BJ (cell line): ENCODE results near the gene RPTN. TPM values are rescaled to one million over a fixed set of nuclear protein-coding genes. Genes with fewer than 3 reads are reported as not detected.

Source experiments
- CTCF ChIA-PET: fragments of 350-600 bp; formaldehyde crosslinking; extraction: SDS; loops from one replicate; lab custom pipeline; 2021; ENCODE audit warnings: antibody characterized with exemption, inconsistent platforms; lab: Yijun Ruan, JAX
- POLR2A ChIA-PET: fragments of 300-600 bp; sonication (Branson Sonifier 250); formaldehyde crosslinking; extraction: SDS; loops from one replicate; lab custom pipeline; 2021; ENCODE audit warnings: antibody characterized with exemption; lab: Charles Lee
- DNase-seq: peaks from one replicate; pipeline ENCODE4 v3.0.0-alpha.2; 2011; ENCODE audit warnings: low read depth
- H3K27me3 ChIP-seq: 2 replicates; pipeline ENCODE4 v1.6.0; 2011; ENCODE audit warnings: low read length; ENCODE audit not compliant: control insufficient read depth, insufficient read depth
- H3K36me3 ChIP-seq: 2 replicates; pipeline ENCODE4 v1.5.1; 2011; ENCODE audit warnings: low read length; ENCODE audit not compliant: control insufficient read depth, insufficient read depth
- H3K4me3 ChIP-seq: 2 replicates; pipeline ENCODE4 v1.5.1; 2011; ENCODE audit warnings: low read depth, mild to moderate bottlenecking, control low read depth, low read length
- polyA minus RNA-seq: library from RNA; depleted of rRNA, polyadenylated mRNA; stranded (reverse); fragments of >200 nt; gene quantifications from 2 replicates; pipeline ENCODE4 v1.2.3, GENCODE V29; 2011; rRNA and poly(A)+ RNA removed
- polyA plus RNA-seq: library from polyadenylated mRNA; depleted of rRNA; stranded (reverse); fragments of >200 nt; gene quantifications from 2 replicates; pipeline ENCODE4 v1.2.3, GENCODE V29; 2011; rRNA removed
- TF ChIP-seq, protein P1 (sequence below): IDR thresholded peaks from 2 replicates; pipeline ENCODE4 v1.5.1; 2011; ENCODE audit warnings: low read depth, mild to moderate bottlenecking, control low read depth, inconsistent platforms, low read length, moderate library complexity; ENCODE audit not compliant: insufficient read depth

RPTN gene, protein sequence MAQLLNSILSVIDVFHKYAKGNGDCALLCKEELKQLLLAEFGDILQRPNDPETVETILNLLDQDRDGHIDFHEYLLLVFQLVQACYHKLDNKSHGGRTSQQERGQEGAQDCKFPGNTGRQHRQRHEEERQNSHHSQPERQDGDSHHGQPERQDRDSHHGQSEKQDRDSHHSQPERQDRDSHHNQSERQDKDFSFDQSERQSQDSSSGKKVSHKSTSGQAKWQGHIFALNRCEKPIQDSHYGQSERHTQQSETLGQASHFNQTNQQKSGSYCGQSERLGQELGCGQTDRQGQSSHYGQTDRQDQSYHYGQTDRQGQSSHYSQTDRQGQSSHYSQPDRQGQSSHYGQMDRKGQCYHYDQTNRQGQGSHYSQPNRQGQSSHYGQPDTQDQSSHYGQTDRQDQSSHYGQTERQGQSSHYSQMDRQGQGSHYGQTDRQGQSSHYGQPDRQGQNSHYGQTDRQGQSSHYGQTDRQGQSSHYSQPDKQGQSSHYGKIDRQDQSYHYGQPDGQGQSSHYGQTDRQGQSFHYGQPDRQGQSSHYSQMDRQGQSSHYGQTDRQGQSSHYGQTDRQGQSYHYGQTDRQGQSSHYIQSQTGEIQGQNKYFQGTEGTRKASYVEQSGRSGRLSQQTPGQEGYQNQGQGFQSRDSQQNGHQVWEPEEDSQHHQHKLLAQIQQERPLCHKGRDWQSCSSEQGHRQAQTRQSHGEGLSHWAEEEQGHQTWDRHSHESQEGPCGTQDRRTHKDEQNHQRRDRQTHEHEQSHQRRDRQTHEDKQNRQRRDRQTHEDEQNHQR
- polyA plus RNA-seq (not detected in 2 replicates), polyA minus RNA-seq (not detected in 2 replicates)

DNA sequence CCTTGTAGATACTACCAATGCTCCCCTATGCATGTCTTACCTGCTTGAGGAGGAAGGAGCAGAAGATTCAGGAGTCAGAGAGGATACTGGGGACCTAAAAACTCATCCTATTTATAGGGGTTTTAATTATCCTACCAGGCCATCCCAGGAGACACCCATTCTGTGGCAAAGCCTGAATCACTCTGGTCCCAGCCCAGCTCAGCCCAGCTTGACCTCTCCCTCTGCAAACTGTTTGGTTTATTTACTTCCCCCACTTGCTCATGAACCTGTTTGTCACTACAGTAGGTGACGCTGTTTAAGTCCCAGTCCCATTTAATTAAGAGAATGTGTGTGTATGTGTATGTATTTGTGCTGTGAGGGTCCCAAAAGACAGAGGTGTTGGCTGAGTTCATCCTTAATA is at the start of gene RPTN:
Gene RPTN (minus strand): TSS at position 85 of the 400 bp plus-strand sequence. CDS start 1,339 bp downstream, outside the sequence.
- CTCF ChIA-PET: interaction anchor here (1.0 to 5.4 kb wide), 5 partner anchors 8 to 28 kb away, joined by 3 to 34 read pairs (median 4); no protein-coding TSS in a partner anchor
- H3K27me3 ChIP-seq: 0 out of 2 replicates have a peak, but pooled peaks cover 1% of the 10 kb centered on the region
- H3K4me3 ChIP-seq: no peak within 1 kb of the TSS
- H3K36me3 ChIP-seq: no peaks in the 10 kb centered on the region
- TF ChIP-seq, protein P1, sequence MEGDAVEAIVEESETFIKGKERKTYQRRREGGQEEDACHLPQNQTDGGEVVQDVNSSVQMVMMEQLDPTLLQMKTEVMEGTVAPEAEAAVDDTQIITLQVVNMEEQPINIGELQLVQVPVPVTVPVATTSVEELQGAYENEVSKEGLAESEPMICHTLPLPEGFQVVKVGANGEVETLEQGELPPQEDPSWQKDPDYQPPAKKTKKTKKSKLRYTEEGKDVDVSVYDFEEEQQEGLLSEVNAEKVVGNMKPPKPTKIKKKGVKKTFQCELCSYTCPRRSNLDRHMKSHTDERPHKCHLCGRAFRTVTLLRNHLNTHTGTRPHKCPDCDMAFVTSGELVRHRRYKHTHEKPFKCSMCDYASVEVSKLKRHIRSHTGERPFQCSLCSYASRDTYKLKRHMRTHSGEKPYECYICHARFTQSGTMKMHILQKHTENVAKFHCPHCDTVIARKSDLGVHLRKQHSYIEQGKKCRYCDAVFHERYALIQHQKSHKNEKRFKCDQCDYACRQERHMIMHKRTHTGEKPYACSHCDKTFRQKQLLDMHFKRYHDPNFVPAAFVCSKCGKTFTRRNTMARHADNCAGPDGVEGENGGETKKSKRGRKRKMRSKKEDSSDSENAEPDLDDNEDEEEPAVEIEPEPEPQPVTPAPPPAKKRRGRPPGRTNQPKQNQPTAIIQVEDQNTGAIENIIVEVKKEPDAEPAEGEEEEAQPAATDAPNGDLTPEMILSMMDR: no peak
- DNase-seq: no peak
- POLR2A ChIA-PET: no interaction called here

DNA sequence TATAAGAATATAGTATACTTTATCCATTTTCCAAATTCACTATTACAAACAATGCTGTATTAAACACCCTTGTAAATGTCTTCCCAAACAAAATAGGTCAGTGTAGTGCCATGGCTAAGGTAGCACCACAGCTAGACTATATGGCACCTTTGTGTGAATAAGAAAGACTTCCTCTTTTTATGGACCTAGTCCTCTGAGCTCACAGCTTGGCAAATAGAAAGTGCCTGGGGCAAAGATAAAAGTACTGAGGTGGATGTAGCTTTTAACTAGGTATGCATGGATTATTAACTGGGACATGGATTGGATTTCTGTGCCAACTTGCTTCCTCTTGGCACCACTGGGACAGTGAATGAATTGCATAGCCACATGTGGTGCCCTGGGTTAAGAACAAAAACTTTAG is 40.0 kb upstream of the RPTN start:
- DNase-seq: no peak
- ChIA-PET POLR2A (no interaction called here), CTCF (interaction anchor here (1.4 to 2.0 kb wide), 4 partner anchors 10 to 259 kb away, joined by 4 to 15 read pairs (median 6); no protein-coding TSS in a partner anchor)
- Histone ChIP-seq H3K4me3 (no peak overlapping the region), H3K36me3 (no peaks in the 10 kb centered on the region), H3K27me3 (no peaks in the 10 kb centered on the region)
- TF ChIP-seq, protein P1: no peak

DNA sequence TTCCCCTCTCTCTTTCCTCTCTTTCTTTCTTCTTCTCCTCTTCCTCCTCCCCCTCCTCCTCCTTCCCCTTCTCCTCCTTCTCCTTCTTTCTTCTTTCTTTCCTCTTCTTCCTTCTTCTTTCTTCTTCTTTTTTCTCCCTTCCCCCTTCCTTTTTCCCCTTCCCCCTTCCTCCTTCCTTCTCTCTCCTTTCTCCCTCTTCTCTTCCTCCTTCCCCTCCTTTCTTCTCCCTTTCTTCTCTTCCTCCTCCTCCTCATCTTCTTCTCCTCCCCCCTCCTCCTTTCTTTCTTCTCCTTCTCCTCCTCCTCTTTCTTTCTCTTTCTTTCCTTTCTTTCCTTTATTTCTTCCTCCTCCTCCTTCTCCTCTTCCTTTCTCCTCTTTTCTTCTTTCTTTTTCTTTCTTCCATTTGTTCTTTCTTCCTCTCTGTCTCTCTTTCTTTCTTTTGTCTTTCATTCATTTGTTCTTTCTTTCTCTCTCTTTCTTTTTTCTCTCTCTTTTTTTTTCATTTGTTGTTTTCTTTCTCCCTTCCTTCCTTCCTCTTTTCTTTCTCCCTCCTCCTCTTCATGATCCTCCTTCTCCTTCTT is 38.4 kb upstream of the RPTN start:
- H3K27me3 ChIP-seq: no peaks in the 10 kb centered on the region
- H3K36me3 ChIP-seq: no peaks in the 10 kb centered on the region
- CTCF ChIA-PET: interaction anchor here (1.8 to 2.0 kb wide), 2 partner anchors 9 to 261 kb away, joined by 8 to 15 read pairs; no protein-coding TSS in a partner anchor
- DNase-seq: no peak
- POLR2A ChIA-PET: no interaction called here
- H3K4me3 ChIP-seq: no peak overlapping the region
- TF ChIP-seq, protein P1: no peak

DNA sequence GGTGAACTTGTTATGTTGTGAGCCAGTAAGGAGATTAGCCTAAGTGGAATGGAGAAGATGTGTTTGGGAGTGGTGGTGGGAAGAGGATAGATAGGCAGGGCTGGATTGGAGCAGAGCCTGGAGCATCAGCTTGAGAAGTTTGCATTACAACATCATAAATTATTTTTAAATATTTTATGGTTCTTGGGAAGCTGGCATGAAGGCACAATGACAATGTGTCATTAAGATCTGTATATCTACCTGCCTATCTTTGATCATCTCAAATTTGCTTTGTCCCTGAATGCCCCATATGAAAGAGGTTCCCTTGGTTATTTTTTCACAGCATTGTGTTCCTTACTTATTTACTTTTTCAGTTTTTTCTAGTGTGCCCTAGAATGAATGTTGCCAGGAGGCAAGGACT is 32.7 kb upstream of the RPTN start:
- ChIA-PET CTCF (interaction anchor here (1.3 to 3.2 kb wide), 3 partner anchors 156 to 267 kb away, joined by 7 to 16 read pairs (median 8); no protein-coding TSS in a partner anchor), POLR2A (no interaction called here)
- H3K36me3 ChIP-seq: no peaks in the 10 kb centered on the region
- DNase-seq: no peak
- TF ChIP-seq, protein P1: no peak
- H3K4me3 ChIP-seq: no peak overlapping the region
- H3K27me3 ChIP-seq: no peaks in the 10 kb centered on the region; the same call in 1 of the 2 replicates
